GM23248 (cell line): ENCODE results near the gene LTBP3. TPM values are rescaled to one million over a fixed set of nuclear protein-coding genes. Genes with fewer than 3 reads are reported as not detected.

ENCODE experiments used
- DNase-seq: peaks from one replicate; pipeline ENCODE4 v3.0.0-alpha.2; 2015
- H2AFZ ChIP-seq: fragments of 200-600 bp; sonication (generic); 2 replicates; pipeline ENCODE4 v1.6.1; 2016; ENCODE audit warnings: antibody characterized with exemption
- H3F3A ChIP-seq: fragments of 200-600 bp; sonication (generic); 2 replicates; pipeline ENCODE4 v1.6.1; 2016; ENCODE audit warnings: mild to moderate bottlenecking, antibody characterized with exemption, mixed run types; ENCODE audit not compliant: insufficient read depth
- H3K27ac ChIP-seq: fragments of 200-600 bp; sonication (generic); 2 replicates; pipeline ENCODE4 v1.5.1; 2016; ENCODE audit warnings: mild to moderate bottlenecking
- H3K27me3 ChIP-seq: fragments of 200-600 bp; sonication (generic); replicated peaks from 2 replicates; pipeline ENCODE4 v1.6.1; 2016; ENCODE audit warnings: mild to moderate bottlenecking; ENCODE audit not compliant: insufficient read depth
- H3K36me3 ChIP-seq: fragments of 200-600 bp; sonication (generic); 2 replicates; pipeline ENCODE4 v1.6.1; 2016; ENCODE audit warnings: low read depth, mild to moderate bottlenecking
- H3K4me1 ChIP-seq: fragments of 200-600 bp; sonication (generic); 2 replicates; pipeline ENCODE4 v1.6.1; 2016; ENCODE audit warnings: mild to moderate bottlenecking; ENCODE audit not compliant: insufficient read depth
- H3K4me2 ChIP-seq: fragments of 200-600 bp; sonication (generic); one replicate; pipeline ENCODE4 v1.6.1; 2016; ENCODE audit warnings: mild to moderate bottlenecking; ENCODE audit not compliant: unreplicated experiment
- H3K4me3 ChIP-seq: fragments of 200-600 bp; sonication (generic); 2 replicates; pipeline ENCODE4 v1.5.1; 2016; ENCODE audit warnings: mild to moderate bottlenecking
- H3K79me2 ChIP-seq: fragments of 200-600 bp; sonication (generic); 2 replicates; pipeline ENCODE4 v1.6.1; 2016; ENCODE audit warnings: mild to moderate bottlenecking; ENCODE audit not compliant: insufficient read depth
- H3K9ac ChIP-seq: fragments of 200-600 bp; sonication (generic); 2 replicates; pipeline ENCODE4 v1.6.1; 2016; ENCODE audit warnings: mild to moderate bottlenecking
- H3K9me2 ChIP-seq: fragments of 200-600 bp; sonication (generic); 2 replicates; pipeline ENCODE4 v1.6.1; 2016; ENCODE audit warnings: mixed run types, mild to moderate bottlenecking, moderate library complexity; ENCODE audit not compliant: insufficient read depth
- H3K9me3 ChIP-seq: fragments of 200-600 bp; sonication (generic); one replicate; pipeline ENCODE4 v1.6.1; 2017; ENCODE audit warnings: low read depth
- H4K20me1 ChIP-seq: fragments of 200-600 bp; sonication (generic); 2 replicates; pipeline ENCODE4 v1.6.0; 2016; ENCODE audit not compliant: insufficient read depth
- EZH2 ChIP-seq: fragments of 200-600 bp; sonication (generic); IDR thresholded peaks from 2 replicates; pipeline ENCODE4 v1.6.1; 2018; ENCODE audit warnings: antibody characterized with exemption, mild to moderate bottlenecking; ENCODE audit not compliant: insufficient read depth, poor library complexity, severe bottlenecking
- EZH2phosphoT487 ChIP-seq: fragments of 200-600 bp; sonication (generic); IDR thresholded peaks from 2 replicates; pipeline ENCODE4 v1.6.1; 2018; ENCODE audit warnings: antibody characterized with exemption, moderate library complexity, mild to moderate bottlenecking, low read depth; ENCODE audit not compliant: insufficient read depth
- WGBS, 2 experiments: methylation state at CpG; one replicate each; pipeline ENCODE4 v1.1.6; 2015 to 2017; ENCODE audit warnings: low lambda C conversion rate in 2 of 2, low coverage in 1 of 2; ENCODE audit errors: missing lambda C conversion rate in 2 of 2; 5-methylcytosine and 5-hydroxymethylcytosine counted together
- in situ Hi-C: fragments of 300-500 bp; cut with MboI; formaldehyde crosslinking; loops from 2 replicates; pipeline ENCODE4 v1.15.0; 2020
- polyA plus RNA-seq: library from polyadenylated mRNA; unstranded; fragments of >200 nt; fragmentation: Nextera tagmentation; extraction: Ambion mirVana; gene quantifications from 2 replicates; pipeline ENCODE4 v1.2.1, GENCODE V29; 2016
- total RNA-seq: library from RNA; depleted of rRNA; stranded (reverse); fragments of >200 nt; shearing (Covaris generic); gene quantifications from 2 replicates; pipeline ENCODE4 v1.2.3, GENCODE V29; 2014

LTBP3 gene
- total and polyA plus RNA-seq, 2 experiments from 2014 or later, result 39.6 to 112 TPM

DNA sequence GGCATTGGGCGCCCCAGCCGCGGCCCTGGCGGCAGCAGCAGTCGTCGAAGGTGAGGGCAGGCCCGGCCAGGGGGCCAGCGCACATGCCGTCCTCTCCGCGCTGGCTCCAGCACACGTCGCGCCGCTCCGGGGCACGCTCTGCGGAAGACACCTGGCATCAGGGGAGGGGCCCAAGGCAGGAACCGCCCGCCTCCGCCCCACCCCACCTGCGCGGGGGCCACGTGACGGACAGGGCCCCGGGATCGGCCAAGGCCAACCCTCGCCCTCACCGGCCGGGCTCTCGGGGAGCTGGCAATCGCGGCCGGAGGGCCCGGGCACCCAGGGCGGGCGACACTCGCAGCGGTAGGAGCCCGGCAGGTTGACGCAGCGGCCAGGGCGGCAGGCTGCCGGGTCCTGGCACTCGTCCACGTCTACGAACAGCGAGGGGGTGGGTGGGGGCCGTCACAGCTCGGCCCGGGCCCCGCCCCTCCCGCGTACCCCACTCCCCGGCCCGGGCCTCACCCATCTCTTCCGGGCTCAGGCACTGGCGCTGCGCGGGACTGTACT lies 18.3 kb downstream of the LTBP3 start:
- Histone ChIP-seq H3K79me2 (no peaks in the 10 kb centered on the region), H3K4me3 (peak overlapping the region; percentile 68), H3K9ac (peak overlapping the region; percentile 64), H3K27me3 (no peaks in the 10 kb centered on the region), H4K20me1 (no peaks in the 10 kb centered on the region), H3K9me3 (no peaks in the 10 kb centered on the region), H3K9me2 (no peaks in the 10 kb centered on the region), H3F3A (peaks cover 36% of the 10 kb centered on the region), H3K27ac (peak overlapping the region; percentile 77), H3K36me3 (0 out of 2 replicates have a peak, but pooled peaks cover 3% of the 10 kb centered on the region), H3K4me2 (peak overlapping the region; percentile 70), H3K4me1 (no peaks in the 10 kb centered on the region; the same call in 1 of the 2 replicates), H2AFZ (peak overlapping the region; percentile 42; the same call in 1 of the 2 replicates)
- TF ChIP-seq EZH2 (no peak), EZH2phosphoT487 (no peak)
- DNase-seq, result no peak
- 27 to 33% methylated on average over 28 to 56 of the region's 60 CpGs for WGBS, 2 experiments
- in situ Hi-C loops, result no loop called here

DNA sequence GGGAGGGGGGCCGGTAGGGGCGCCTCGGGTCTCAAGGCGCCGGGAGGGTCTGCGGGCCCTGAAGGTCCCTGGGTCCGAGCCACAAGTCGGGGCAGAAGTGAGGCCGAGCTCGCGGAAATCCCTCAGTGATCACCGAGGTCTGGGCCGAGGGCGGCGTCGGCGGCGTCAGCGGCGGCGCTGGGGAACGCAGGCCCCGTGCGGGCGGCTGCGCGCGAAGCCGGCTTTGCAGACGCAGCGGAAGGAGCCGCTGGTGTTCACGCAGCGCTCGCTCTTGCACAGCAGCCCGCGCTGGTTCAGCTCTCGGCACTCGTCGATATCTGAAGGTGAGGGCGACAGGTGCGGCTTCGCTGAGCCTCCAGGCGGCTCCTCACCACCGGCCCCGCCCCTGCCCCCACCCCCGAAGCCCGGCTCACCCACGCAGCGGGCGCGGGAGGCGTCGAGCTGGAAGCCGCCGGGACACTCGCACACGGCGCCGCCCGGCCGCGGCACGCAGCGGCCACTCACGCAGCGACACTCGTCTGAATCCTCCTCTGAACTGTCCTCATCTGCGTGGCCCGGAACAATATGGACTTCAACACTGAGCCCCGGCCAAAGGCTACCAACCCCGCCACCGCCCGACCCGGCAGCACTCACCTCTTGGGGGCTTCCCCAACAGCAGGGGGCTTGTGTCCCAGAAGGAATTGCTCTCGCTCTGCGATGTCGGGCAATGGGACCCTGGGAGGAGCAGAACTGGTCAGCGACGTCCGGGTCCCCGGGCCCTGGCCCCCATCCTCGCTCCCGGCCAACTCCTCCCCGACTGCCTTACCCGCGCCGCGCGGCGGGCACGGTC lies 19.0 kb downstream of the LTBP3 start:
- no peaks in the 10 kb centered on the region for H3K27me3 ChIP-seq
- H4K20me1 ChIP-seq, result no peaks in the 10 kb centered on the region
- 90% methylated on average over 48 to 86 of the region's 92 CpGs for WGBS, 2 experiments
- no peaks in the 10 kb centered on the region for H3K79me2 ChIP-seq
- no peak overlapping the region for H2AFZ ChIP-seq
- no peak overlapping the region for H3K4me2 ChIP-seq
- peak overlapping the region; percentile 68; the same call in 1 of the 2 replicates for H3K4me3 ChIP-seq
- DNase-seq, result peak; percentile 18
- H3F3A ChIP-seq, result peaks cover 29% of the 10 kb centered on the region
- peak overlapping the region; percentile 77 for H3K27ac ChIP-seq
- H3K9ac ChIP-seq, result peak overlapping the region; percentile 64; the same call in 1 of the 2 replicates
- no peaks in the 10 kb centered on the region for H3K9me2 ChIP-seq
- H3K36me3 ChIP-seq, result 0 out of 2 replicates have a peak, but pooled peaks cover 3% of the 10 kb centered on the region
- no peak for TF ChIP-seq EZH2
- TF ChIP-seq EZH2phosphoT487, result no peak
- in situ Hi-C loops, result no loop called here
- H3K4me1 ChIP-seq, result no peaks in the 10 kb centered on the region; the same call in 1 of the 2 replicates
- no peaks in the 10 kb centered on the region for H3K9me3 ChIP-seq

DNA sequence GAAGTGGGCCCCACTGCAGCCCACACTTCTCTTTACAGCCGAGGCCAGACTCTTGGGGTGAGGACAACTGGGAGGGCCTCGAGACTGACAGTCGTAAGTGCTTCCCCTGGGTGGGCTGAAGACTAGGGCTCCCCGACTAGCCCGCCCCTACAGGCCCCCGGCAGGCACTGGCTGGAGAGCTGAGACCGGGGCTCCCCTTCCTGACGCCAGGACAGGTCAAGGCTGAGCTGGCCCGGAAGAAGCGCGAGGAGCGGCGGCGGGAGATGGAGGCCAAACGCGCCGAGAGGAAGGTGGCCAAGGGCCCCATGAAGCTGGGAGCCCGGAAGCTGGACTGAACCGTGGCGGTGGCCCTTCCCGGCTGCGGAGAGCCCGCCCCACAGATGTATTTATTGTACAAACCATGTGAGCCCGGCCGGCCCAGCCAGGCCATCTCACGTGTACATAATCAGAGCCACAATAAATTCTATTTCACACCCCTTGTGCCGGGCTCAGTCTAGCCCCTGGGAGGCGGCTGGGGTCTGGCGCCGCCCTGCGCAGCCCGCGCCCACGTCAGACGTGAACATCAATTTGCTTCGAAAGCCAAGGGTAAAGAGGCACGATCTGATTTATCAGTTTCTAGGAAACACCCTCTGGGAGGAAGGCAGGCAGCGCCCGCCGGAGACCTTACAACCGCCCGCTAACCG lies 19.8 kb downstream of the LTBP3 start:
- H3K9me2 ChIP-seq, result no peaks in the 10 kb centered on the region
- in situ Hi-C loops, result no loop called here
- H2AFZ ChIP-seq, result no peak overlapping the region
- H4K20me1 ChIP-seq, result no peaks in the 10 kb centered on the region
- no peak overlapping the region for H3K27ac ChIP-seq
- H3K9ac ChIP-seq, result no peak overlapping the region
- peaks cover 29% of the 10 kb centered on the region for H3F3A ChIP-seq
- no peaks in the 10 kb centered on the region; the same call in 1 of the 2 replicates for H3K4me1 ChIP-seq
- H3K9me3 ChIP-seq, result no peaks in the 10 kb centered on the region
- no peaks in the 10 kb centered on the region for H3K79me2 ChIP-seq
- WGBS, 2 experiments, result 87% methylated on average over 40 to 43 of the region's 43 CpGs
- H3K4me3 ChIP-seq, result no peak overlapping the region
- H3K4me2 ChIP-seq, result no peak overlapping the region
- no peaks in the 10 kb centered on the region for H3K27me3 ChIP-seq
- peak; percentile 28 for DNase-seq
- TF ChIP-seq EZH2 (no peak), EZH2phosphoT487 (no peak)
- H3K36me3 ChIP-seq, result 0 out of 2 replicates have a peak, but pooled peaks cover 3% of the 10 kb centered on the region

DNA sequence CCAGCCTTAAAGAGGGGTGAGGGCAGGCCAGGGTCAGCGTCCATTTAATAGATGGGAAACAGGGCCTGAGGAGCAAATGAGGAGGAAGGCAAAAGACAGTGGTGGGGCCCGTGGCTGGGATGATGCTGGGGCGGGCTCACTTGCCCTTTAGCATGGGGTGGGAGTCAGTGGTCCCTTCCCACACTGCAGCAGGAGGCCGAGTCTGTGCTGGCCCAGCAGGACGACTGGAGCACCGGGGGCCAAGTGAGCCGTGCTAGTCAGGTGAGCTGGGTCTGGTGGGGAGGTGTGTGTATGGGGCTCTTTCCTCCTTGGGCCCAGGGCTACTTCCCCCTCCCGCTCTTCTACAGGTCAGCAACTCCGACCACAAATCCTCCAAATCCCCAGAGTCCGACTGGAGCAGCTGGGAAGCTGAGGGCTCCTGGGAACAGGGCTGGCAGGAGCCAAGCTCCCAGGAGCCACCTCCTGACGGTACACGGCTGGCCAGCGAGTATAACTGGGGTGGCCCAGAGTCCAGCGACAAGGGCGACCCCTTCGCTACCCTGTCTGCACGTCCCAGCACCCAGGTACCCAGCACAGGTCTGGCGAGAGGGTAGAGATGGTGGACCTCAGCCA lies 20.4 kb downstream of the LTBP3 start:
- TF ChIP-seq EZH2phosphoT487 (no peak), EZH2 (no peak)
- Histone ChIP-seq H4K20me1 (no peaks in the 10 kb centered on the region), H3K4me2 (no peak overlapping the region), H3K9me3 (no peaks in the 10 kb centered on the region), H2AFZ (no peak overlapping the region), H3F3A (peaks cover 31% of the 10 kb centered on the region), H3K9me2 (no peaks in the 10 kb centered on the region), H3K36me3 (peaks cover 9% of the 10 kb centered on the region; the same call in 1 of the 2 replicates), H3K4me1 (no peaks in the 10 kb centered on the region; the same call in 1 of the 2 replicates), H3K27me3 (no peaks in the 10 kb centered on the region), H3K27ac (no peak overlapping the region), H3K4me3 (no peak overlapping the region), H3K79me2 (no peaks in the 10 kb centered on the region), H3K9ac (no peak overlapping the region)
- in situ Hi-C loops, result no loop called here
- WGBS, 2 experiments, result 80 to 84% methylated on average over 18 of the region's 18 CpGs
- peak; percentile 27 for DNase-seq
